ENCODE measurements around the gene CSTF3.
A peak's percentile ranks its signal among the peaks of the same experiment; 100 is the strongest.

The CSTF3 gene

DNA sequence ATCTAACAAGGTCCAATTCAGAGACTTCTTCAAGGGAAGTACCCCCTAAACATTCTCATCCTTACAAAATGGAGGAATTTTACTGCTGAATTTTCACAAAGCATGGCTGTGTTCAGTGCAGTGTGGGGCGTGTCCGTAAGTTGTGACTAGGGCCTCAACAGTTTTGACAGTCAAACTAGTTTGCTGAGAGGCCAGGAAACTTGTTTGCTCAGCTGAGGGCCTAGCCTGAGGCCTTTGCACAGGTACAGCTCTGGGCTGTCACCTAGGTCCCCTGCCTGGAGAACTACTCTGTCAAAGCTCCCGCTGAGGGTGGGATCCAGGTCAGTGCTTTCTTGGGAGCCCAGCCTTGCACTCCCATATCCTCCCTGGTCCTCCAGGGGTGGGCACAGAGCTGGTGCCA lies 94.0 kb downstream of the CSTF3 start:
- no peak for DNase-seq (ENCODE audit: low read depth, low spot score)
- H3K4me3 ChIP-seq (ENCODE audit: low read depth, low read length) = no peak overlapping the region
- in situ Hi-C loops (cut with HindIII; ENCODE audit: low sequenced_read_pairs) = no loop called here
- TF ChIP-seq, protein P1, sequence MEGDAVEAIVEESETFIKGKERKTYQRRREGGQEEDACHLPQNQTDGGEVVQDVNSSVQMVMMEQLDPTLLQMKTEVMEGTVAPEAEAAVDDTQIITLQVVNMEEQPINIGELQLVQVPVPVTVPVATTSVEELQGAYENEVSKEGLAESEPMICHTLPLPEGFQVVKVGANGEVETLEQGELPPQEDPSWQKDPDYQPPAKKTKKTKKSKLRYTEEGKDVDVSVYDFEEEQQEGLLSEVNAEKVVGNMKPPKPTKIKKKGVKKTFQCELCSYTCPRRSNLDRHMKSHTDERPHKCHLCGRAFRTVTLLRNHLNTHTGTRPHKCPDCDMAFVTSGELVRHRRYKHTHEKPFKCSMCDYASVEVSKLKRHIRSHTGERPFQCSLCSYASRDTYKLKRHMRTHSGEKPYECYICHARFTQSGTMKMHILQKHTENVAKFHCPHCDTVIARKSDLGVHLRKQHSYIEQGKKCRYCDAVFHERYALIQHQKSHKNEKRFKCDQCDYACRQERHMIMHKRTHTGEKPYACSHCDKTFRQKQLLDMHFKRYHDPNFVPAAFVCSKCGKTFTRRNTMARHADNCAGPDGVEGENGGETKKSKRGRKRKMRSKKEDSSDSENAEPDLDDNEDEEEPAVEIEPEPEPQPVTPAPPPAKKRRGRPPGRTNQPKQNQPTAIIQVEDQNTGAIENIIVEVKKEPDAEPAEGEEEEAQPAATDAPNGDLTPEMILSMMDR (IDR thresholded peaks at IDR 0.05; ENCODE audit: low read depth, low read length) = no peak

DNA sequence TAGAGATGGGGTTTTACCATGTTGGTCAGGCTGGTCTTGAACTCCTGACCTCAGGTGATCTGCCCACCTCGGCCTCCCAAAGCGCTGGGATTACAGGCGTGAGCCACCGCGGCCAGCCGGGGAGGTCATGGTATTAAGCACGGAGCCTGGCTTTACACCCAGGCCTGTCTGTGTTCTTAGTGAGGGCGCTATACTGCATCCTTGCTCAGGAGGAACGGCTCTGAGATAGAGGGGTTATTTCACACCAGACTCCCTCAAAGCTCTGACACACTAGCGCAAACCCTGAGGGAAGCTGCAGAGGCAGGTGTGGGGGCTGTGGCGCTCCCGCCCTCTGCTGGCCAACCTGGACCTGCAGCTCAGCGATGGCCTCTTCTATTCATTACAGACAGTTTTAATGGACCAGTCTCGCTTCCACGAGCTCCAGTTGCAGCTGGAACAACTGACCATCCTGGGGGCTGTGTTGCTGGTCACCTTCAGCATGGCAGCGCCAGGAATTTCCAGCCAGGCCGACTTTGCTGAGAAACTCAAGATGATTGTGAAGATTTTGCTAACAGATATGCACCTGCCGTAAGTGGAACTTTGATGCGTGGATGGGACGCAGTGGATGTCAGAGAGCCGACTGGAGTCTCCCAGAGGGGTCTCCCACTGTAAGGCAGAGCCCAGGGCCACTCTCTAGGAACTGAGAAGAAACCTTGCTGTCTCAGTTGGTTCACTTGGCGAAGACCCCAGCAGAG lies 95.7 kb downstream of the CSTF3 start:
- TF ChIP-seq, protein P1 (IDR thresholded peaks at IDR 0.05; ENCODE audit: low read depth, low read length) = peak; percentile 96
- peak; percentile 65 for DNase-seq (ENCODE audit: low read depth, low spot score)
- in situ Hi-C loops (cut with HindIII; ENCODE audit: low sequenced_read_pairs) = no loop called here
- H3K4me3 ChIP-seq (ENCODE audit: low read depth, low read length) = no peak overlapping the region

DNA sequence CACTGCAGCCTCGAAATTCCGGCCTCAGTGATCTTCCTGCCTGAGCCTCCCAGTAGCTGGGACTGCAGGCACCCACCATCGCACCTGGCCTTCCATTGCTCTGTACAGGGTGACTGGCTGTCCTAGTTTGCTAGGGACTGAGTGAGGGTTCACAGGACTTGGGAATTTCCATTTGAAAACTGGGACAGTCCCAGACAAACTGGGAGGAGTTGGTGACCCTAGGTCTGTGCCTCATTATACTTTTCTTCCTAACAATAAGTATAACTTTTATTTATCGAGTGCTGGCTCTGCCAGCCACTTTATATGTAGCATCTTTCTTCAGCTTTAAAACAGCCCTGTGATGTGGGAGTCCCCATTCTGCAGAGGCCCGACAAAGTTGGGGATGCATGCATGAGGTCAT lies 96.4 kb downstream of the CSTF3 start:
- no peak overlapping the region for H3K4me3 ChIP-seq (ENCODE audit: low read depth, low read length)
- in situ Hi-C loops (cut with HindIII; ENCODE audit: low sequenced_read_pairs) = no loop called here
- TF ChIP-seq, protein P1 (IDR thresholded peaks at IDR 0.05; ENCODE audit: low read depth, low read length) = no peak
- no peak for DNase-seq (ENCODE audit: low read depth, low spot score)

DNA sequence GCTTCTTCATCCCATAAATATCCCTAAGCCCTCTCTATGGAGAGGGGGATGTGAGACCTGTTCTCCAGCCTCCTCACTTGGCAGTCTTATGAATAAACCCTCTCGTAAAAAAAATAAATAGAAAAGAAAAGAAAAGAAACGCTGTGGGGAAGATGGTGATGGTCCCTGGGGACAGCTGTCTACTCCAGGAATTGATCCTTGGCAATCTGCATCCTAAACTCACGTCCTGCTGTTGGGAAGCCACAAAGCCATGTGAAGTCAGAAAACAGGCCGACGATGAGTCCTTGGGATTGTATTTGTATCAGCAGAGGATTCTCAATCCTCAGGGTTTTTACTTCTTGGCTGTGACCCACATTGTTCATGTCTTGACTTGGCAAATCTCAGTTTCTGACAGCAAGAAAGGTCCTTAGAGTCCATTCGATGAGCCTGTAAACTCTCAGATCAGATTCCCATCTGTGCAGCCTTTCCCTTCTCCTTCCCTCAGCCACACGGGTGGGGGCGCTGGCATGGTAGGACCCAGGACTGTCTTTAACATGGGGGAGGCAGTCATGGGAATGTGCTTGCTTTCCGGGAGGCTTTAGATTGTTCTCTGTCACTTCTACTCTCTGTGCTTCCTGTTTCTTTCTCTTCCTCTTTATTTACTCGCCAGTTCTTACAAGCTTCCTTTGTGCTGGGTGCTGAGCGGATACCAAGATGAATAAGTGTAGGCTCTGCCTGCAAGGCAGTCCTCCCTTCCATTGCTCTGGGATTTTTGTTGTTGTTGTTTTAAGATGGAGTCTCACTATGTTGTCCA lies 97.1 kb downstream of the CSTF3 start:
- in situ Hi-C loops (cut with HindIII; ENCODE audit: low sequenced_read_pairs) = no loop called here
- no peak for DNase-seq (ENCODE audit: low read depth, low spot score)
- TF ChIP-seq, protein P1 (IDR thresholded peaks at IDR 0.05; ENCODE audit: low read depth, low read length) = no peak
- H3K4me3 ChIP-seq (ENCODE audit: low read depth, low read length) = no peak overlapping the region

DNA sequence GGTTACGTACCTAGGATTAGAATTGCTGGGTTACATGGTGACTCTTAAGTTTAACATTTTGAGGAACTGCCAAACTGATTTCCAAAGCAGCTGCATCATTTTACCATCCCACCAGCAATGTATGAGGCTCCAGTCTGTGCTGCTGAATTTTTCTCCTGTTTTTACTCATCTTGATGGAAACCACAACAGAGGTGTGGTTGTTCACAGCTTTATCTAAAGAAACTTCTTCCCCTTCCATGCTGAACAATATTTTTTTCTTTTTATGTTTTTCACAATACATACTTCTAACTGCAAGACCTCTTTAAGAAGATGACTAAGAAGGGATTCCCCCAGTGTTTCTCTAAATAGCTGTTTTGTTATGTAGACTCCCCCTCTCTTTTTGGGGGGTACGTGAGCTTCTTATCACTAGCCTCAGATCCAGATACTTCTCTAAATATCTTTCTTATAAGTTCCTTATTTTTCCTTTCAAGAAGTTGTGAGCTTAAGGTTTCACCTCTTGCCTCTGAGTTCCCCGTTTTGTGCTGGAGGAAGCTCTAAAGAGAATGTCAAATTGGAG lies 97.9 kb downstream of the CSTF3 start:
- in situ Hi-C loops (cut with HindIII; ENCODE audit: low sequenced_read_pairs) = no loop called here
- peak; percentile 54 for DNase-seq (ENCODE audit: low read depth, low spot score)
- TF ChIP-seq, protein P1 (IDR thresholded peaks at IDR 0.05; ENCODE audit: low read depth, low read length) = no peak
- H3K4me3 ChIP-seq (ENCODE audit: low read depth, low read length) = no peak overlapping the region

DNA sequence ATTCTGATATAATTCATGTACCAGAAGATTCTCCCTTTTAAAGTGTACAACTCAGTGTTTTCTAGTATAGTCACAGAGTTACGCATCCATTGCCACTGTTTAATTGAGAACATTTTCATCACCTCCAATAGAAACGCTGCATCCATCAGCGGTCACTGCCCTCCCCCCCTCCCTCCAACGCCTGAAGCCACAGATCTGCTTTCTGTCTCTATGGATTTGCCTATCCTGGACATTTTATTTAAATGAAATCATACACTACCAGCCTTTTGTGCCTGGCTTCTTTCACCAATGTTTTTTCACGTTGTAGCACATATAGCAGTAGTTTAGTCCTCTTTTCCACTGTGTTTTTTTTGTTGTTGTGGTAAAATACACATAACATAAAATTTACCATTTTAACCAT lies 99.1 kb downstream of the CSTF3 start:
- in situ Hi-C loops (cut with HindIII; ENCODE audit: low sequenced_read_pairs) = no loop called here
- no peak for DNase-seq (ENCODE audit: low read depth, low spot score)
- H3K4me3 ChIP-seq (ENCODE audit: low read depth, low read length) = no peak overlapping the region
- TF ChIP-seq, protein P1 (IDR thresholded peaks at IDR 0.05; ENCODE audit: low read depth, low read length) = no peak
